Right cardiac atrium (tissue), 5 donors: ENCODE measurements around the gene DRC1. TPM values are rescaled to one million over a fixed set of nuclear protein-coding genes. Genes with fewer than 3 reads are reported as not detected.

Source experiments
- ATAC-seq, 2 donors: fragments of 200-7000 bp; cut with Tn5 transposase; one replicate each; pipeline versions ENCODE4 v1.8.0 to v1.9.1; 2020; ENCODE audit warnings: moderate library complexity in 2 of 2, mild to moderate bottlenecking in 1 of 2
- DNase-seq, 3 donors: peaks; one replicate each; pipeline ENCODE4 v3.0.0-alpha.2; 2020
- H3K27ac ChIP-seq: one replicate; pipeline ENCODE4 v1.5.1; 2013; ENCODE audit warnings: mild to moderate bottlenecking, low read length, control low read depth, moderate library complexity
- H3K27me3 ChIP-seq: one replicate; pipeline ENCODE4 v1.6.1; 2013; ENCODE audit not compliant: control insufficient read depth, insufficient read depth
- H3K4me1 ChIP-seq: one replicate; pipeline ENCODE4 v1.6.1; 2013; ENCODE audit warnings: low read length; ENCODE audit not compliant: control insufficient read depth, insufficient read depth
- H3K4me3 ChIP-seq: one replicate; pipeline ENCODE4 v1.5.1; 2013; ENCODE audit warnings: low read length, control low read depth
- H3K9me3 ChIP-seq: one replicate; pipeline ENCODE4 v1.6.1; 2013; ENCODE audit warnings: low read length; ENCODE audit not compliant: control insufficient read depth
- WGBS: extraction: QIAGEN DNeasy Blood & Tissue Kit; methylation state at CpG from one replicate; pipeline ENCODE4 v1.1.7; 2013; 5-methylcytosine and 5-hydroxymethylcytosine counted together
- intact Hi-C, 4 donors: fragments of 100-400 bp; cut with DNase I; formaldehyde crosslinking; loops; one replicate each; pipeline versions ENCODE4 v1.11.0 to v1.14.0; 2022 to 2023
- polyA plus RNA-seq: library from polyadenylated mRNA; stranded (reverse); fragments of 200-250 nt; gene quantifications from one replicate; pipeline ENCODE4 v1.2.3, GENCODE V29; 2013
- total RNA-seq, 4 donors: library from RNA; stranded (reverse); fragmentation: NEBNext Ultra II Directional; extraction: Animal tissue kit (Norgen Biotek cat#: 25700); gene quantifications; one replicate each; pipeline ENCODE4 v1.2.1, GENCODE V29; 2021
- donor health status: healthy with polysubstance abuse.
- donor health status: DM: no; HTN: yes; CAD: no.
- donor health status: DM: no; HTN: no; CAD: no.
- donor health status: DM: no; HTN: yes; CAD: no; lungs with severe emphysema.
- donor health status: DM: yes; HTN: yes; CAD: no.

DRC1 gene
- total and polyA plus RNA-seq, 5 donors, result not detected

GRCh38 chr2:26400723-26401122, 997 bp upstream of the DRC1 start:
- no peak overlapping the region for H3K4me3 ChIP-seq
- no peak overlapping the region for H3K27ac ChIP-seq
- DNase-seq, result no peak
- H3K9me3 ChIP-seq, result no peaks in the 10 kb centered on the region
- intact Hi-C loops, result no loop called here
- WGBS, result 82% methylated on average over 5 of the region's 5 CpGs
- H3K4me1 ChIP-seq, result no peaks in the 10 kb centered on the region
- no peaks in the 10 kb centered on the region for H3K27me3 ChIP-seq
- ATAC-seq, result no peak

- Histone ChIP-seq H3K27ac (no peak overlapping the region), H3K4me1 (no peaks in the 10 kb centered on the region), H3K9me3 (no peaks in the 10 kb centered on the region), H3K27me3 (no peaks in the 10 kb centered on the region), H3K4me3 (no peak overlapping the region)
- intact Hi-C loops, result no loop called here
- DNase-seq (no peak), ATAC-seq (no peak)
- WGBS, result 50% methylated on average over 9 of the region's 9 CpGs
These were observed 5.8 kb downstream of the DRC1 start for GRCh38 chr2:26407526-26407925.

GRCh38 chr2:26409785-26410184, 8.1 kb downstream of the DRC1 start:
- no peaks in the 10 kb centered on the region for H3K9me3 ChIP-seq
- H3K4me3 ChIP-seq, result no peak overlapping the region
- H3K4me1 ChIP-seq, result no peaks in the 10 kb centered on the region
- 82% methylated on average over 1 of the region's 1 CpG for WGBS
- ATAC-seq, result no peak
- DNase-seq, result no peak
- intact Hi-C loops, result no loop called here
- no peak overlapping the region for H3K27ac ChIP-seq
- no peaks in the 10 kb centered on the region for H3K27me3 ChIP-seq

- Histone ChIP-seq H3K9me3 (no peaks in the 10 kb centered on the region), H3K4me1 (no peaks in the 10 kb centered on the region), H3K27me3 (no peaks in the 10 kb centered on the region), H3K27ac (no peak overlapping the region), H3K4me3 (no peak overlapping the region)
- intact Hi-C loops, result no loop called here
- DNase-seq (no peak), ATAC-seq (no peak)
- WGBS, result 84% methylated on average over 2 of the region's 2 CpGs
These were observed 9.1 kb downstream of the DRC1 start for GRCh38 chr2:26410764-26411243.

GRCh38 chr2:26411419-26411818, 9.7 kb downstream of the DRC1 start:
- no peak for ATAC-seq
- 92% methylated on average over 6 of the region's 6 CpGs for WGBS
- no peaks in the 10 kb centered on the region for H3K27me3 ChIP-seq
- H3K4me1 ChIP-seq, result no peaks in the 10 kb centered on the region
- H3K9me3 ChIP-seq, result no peaks in the 10 kb centered on the region
- no peak for DNase-seq
- H3K4me3 ChIP-seq, result no peak overlapping the region
- intact Hi-C loops, result no loop called here
- H3K27ac ChIP-seq, result no peak overlapping the region

GRCh38 chr2:26412091-26412673, 10.5 kb downstream of the DRC1 start:
- Histone ChIP-seq H3K27me3 (no peaks in the 10 kb centered on the region), H3K9me3 (no peaks in the 10 kb centered on the region), H3K4me3 (no peak overlapping the region), H3K4me1 (no peaks in the 10 kb centered on the region), H3K27ac (no peak overlapping the region)
- ATAC-seq (no peak), DNase-seq (no peak)
- WGBS, result 68% methylated on average over 10 of the region's 10 CpGs
- intact Hi-C loops, result no loop called here

GRCh38 chr2:26414311-26414710, 12.6 kb downstream of the DRC1 start:
- Histone ChIP-seq H3K9me3 (no peaks in the 10 kb centered on the region), H3K27me3 (no peaks in the 10 kb centered on the region), H3K27ac (no peak overlapping the region), H3K4me3 (no peak overlapping the region), H3K4me1 (no peaks in the 10 kb centered on the region)
- DNase-seq, result no peak
- ATAC-seq, result no peak
- 92% methylated on average over 3 of the region's 3 CpGs for WGBS
- intact Hi-C loops, result no loop called here

GRCh38 chr2:26421961-26422360, 20.2 kb downstream of the DRC1 start:
- Histone ChIP-seq H3K9me3 (no peaks in the 10 kb centered on the region), H3K4me1 (no peaks in the 10 kb centered on the region), H3K4me3 (no peak overlapping the region), H3K27me3 (no peaks in the 10 kb centered on the region), H3K27ac (no peak overlapping the region)
- WGBS, result 69% methylated on average over 5 of the region's 5 CpGs
- intact Hi-C loops, result no loop called here
- ATAC-seq (no peak), DNase-seq (no peak)

- no peak for ATAC-seq
- 49% methylated on average over 9 of the region's 9 CpGs for WGBS
- Histone ChIP-seq H3K27ac (no peak overlapping the region), H3K4me3 (no peak overlapping the region), H3K9me3 (no peaks in the 10 kb centered on the region), H3K4me1 (no peaks in the 10 kb centered on the region), H3K27me3 (no peaks in the 10 kb centered on the region)
- intact Hi-C loops, result no loop called here
- no peak for DNase-seq
These were observed 21.4 kb downstream of the DRC1 start for GRCh38 chr2:26422947-26423629.

GRCh38 chr2:26423750-26424149, 22.0 kb downstream of the DRC1 start:
- intact Hi-C loops, result no loop called here
- DNase-seq, result no peak
- Histone ChIP-seq H3K4me3 (no peak overlapping the region), H3K27ac (no peak overlapping the region), H3K27me3 (no peaks in the 10 kb centered on the region), H3K4me1 (no peaks in the 10 kb centered on the region), H3K9me3 (no peaks in the 10 kb centered on the region)
- ATAC-seq, result no peak
- 84% methylated on average over 9 of the region's 9 CpGs for WGBS

GRCh38 chr2:26424221-26424620, 22.5 kb downstream of the DRC1 start:
- Histone ChIP-seq H3K27ac (no peak overlapping the region), H3K4me3 (no peak overlapping the region), H3K4me1 (no peaks in the 10 kb centered on the region), H3K27me3 (no peaks in the 10 kb centered on the region), H3K9me3 (no peaks in the 10 kb centered on the region)
- WGBS, result 49% methylated on average over 3 of the region's 3 CpGs
- no peak for ATAC-seq
- intact Hi-C loops, result no loop called here
- no peak for DNase-seq
